ENCODE results near the gene VDAC1.

DNA sequence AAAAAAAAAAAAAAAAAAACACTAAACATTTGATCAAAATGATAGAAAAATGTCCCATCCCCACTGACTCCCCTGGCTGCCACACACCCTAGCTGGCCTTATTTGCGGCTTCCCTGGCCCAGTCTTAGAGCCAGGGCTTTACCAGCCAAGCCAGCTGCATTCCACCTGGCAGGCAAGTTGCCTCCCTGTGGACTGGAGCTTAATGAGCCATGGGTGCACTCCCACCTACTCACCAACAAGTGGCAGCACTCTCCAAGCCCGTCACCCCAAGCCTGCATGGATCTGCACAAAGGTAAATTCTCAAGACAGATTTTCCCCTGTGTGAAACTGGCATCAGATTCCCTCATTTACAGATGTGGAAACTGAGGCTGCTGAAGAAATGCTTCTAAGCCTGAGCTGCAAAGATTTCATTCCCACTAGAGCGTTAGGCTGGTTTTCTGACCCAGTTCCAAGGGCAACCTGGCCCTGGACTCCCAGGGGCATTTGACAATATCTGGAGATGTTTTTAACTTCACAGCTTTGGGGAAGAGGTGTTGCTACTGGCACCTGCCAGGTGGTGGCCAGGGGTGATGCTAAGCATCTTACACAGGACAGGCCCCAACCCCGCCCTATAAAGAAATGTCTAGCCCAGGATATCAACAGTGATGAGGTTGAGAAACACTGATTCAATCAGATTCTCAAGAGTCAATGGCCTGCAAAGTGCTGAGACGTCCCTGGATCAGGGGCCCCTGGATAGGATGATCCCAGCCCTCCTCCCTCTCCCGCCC is 21.9 kb upstream of the VDAC1 start:
- TF ChIP-seq, protein P1, sequence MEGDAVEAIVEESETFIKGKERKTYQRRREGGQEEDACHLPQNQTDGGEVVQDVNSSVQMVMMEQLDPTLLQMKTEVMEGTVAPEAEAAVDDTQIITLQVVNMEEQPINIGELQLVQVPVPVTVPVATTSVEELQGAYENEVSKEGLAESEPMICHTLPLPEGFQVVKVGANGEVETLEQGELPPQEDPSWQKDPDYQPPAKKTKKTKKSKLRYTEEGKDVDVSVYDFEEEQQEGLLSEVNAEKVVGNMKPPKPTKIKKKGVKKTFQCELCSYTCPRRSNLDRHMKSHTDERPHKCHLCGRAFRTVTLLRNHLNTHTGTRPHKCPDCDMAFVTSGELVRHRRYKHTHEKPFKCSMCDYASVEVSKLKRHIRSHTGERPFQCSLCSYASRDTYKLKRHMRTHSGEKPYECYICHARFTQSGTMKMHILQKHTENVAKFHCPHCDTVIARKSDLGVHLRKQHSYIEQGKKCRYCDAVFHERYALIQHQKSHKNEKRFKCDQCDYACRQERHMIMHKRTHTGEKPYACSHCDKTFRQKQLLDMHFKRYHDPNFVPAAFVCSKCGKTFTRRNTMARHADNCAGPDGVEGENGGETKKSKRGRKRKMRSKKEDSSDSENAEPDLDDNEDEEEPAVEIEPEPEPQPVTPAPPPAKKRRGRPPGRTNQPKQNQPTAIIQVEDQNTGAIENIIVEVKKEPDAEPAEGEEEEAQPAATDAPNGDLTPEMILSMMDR (IDR thresholded peaks at IDR 0.05) = peak in 4 of 6 experiments; percentile 24 to 57 (median 38)
- TF ChIP-seq POLR2A (IDR thresholded peaks at IDR 0.05) = no peak

Measured in esophagus squamous epithelium (tissue), 4 donors.